Measurements from ENCODE around the gene RS1. TPM values are rescaled to one million over a fixed set of nuclear protein-coding genes. Genes with fewer than 3 reads are reported as not detected.

RS1 gene
- total RNA-seq, 4 donors from 2014 or later = 0.67 TPM; not detected in 3

GRCh38 chrX:18674417-18674787 is 2.5 kb upstream of the RS1 start:
- peak; percentile 35 to 38 for DNase-seq
- peak overlapping the region in 2 of 3 donors; percentile 20 to 49 for H3K4me3 ChIP-seq (replicated peaks in 1 of 3)
- TF ChIP-seq POLR2A (IDR thresholded peaks at IDR 0.05) = no peak
- TF ChIP-seq, protein P1, sequence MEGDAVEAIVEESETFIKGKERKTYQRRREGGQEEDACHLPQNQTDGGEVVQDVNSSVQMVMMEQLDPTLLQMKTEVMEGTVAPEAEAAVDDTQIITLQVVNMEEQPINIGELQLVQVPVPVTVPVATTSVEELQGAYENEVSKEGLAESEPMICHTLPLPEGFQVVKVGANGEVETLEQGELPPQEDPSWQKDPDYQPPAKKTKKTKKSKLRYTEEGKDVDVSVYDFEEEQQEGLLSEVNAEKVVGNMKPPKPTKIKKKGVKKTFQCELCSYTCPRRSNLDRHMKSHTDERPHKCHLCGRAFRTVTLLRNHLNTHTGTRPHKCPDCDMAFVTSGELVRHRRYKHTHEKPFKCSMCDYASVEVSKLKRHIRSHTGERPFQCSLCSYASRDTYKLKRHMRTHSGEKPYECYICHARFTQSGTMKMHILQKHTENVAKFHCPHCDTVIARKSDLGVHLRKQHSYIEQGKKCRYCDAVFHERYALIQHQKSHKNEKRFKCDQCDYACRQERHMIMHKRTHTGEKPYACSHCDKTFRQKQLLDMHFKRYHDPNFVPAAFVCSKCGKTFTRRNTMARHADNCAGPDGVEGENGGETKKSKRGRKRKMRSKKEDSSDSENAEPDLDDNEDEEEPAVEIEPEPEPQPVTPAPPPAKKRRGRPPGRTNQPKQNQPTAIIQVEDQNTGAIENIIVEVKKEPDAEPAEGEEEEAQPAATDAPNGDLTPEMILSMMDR (IDR thresholded peaks at IDR 0.05) = no peak
- no peaks in the 10 kb centered on the region for H3K4me1 ChIP-seq
- H3K36me3 ChIP-seq = no peaks in the 10 kb centered on the region
- WGBS, 2 donors = 2 to 5% methylated on average over 8 to 18 of the region's 19 CpGs
- H3K9me3 ChIP-seq = no peaks in the 10 kb centered on the region
- intact Hi-C loops (cut with DNase I) = no loop called here
- no peaks in the 10 kb centered on the region for H3K27me3 ChIP-seq
- H3K27ac ChIP-seq = peak overlapping the region in 2 of 3 donors; percentile 52 to 79

DNA sequence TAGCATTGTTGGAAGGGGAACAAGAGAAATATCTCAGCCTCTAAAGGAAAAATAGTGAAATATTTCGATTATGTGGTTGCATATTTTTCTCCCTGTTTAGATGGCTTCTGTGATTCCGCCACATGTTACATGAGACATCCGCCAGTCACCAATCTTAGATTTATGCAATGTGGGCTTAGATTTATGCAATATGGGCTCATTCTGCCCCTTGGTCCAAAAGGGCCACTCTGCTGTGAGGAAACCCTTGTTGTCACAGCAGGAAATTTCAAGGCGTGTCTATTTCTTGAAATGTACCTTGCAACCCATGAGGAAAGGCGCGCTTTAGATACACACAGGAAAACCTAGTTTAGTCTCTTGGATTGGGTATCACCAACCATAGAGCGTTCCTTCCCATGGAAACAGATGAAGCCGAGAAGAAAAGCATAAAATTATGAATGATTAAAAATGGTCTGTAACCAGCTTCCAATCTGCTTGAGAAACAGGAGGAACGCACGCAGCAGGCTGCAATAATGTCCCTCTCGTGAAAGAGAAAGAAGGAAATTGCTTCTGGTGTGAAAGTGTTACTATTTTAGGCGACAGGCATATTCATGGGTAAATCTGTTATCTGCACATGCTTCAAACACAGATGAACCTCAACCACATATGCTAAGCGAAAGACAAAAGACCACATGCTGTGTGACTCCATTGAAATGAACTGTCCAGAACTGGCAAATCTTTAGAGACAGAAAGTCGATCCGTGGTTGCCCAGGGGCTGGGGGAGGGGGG is 3.7 kb downstream of the RS1 start:
- Histone ChIP-seq H3K36me3 (no peaks in the 10 kb centered on the region), H3K27ac (no peak overlapping the region), H3K4me1 (no peaks in the 10 kb centered on the region), H3K4me3 (replicated peaks in 1 of 3) (no peak overlapping the region), H3K9me3 (no peaks in the 10 kb centered on the region), H3K27me3 (no peaks in the 10 kb centered on the region)
- DNase-seq = no peak
- TF ChIP-seq, protein P1 (IDR thresholded peaks at IDR 0.05) = no peak
- no peak for TF ChIP-seq POLR2A (IDR thresholded peaks at IDR 0.05)
- WGBS, 2 donors = 79 to 84% methylated on average over 15 of the region's 15 CpGs
- intact Hi-C loops (cut with DNase I) = no loop called here

- Histone ChIP-seq H3K4me1 (no peaks in the 10 kb centered on the region), H3K27me3 (no peaks in the 10 kb centered on the region), H3K36me3 (no peaks in the 10 kb centered on the region), H3K27ac (no peak overlapping the region), H3K9me3 (no peaks in the 10 kb centered on the region), H3K4me3 (replicated peaks in 1 of 3) (no peak overlapping the region)
- WGBS, 2 donors = 90 to 93% methylated on average over 14 to 15 of the region's 15 CpGs
- intact Hi-C loops (cut with DNase I) = no loop called here
- no peak for DNase-seq
- TF ChIP-seq POLR2A (IDR thresholded peaks at IDR 0.05) = no peak
- TF ChIP-seq, protein P1 (IDR thresholded peaks at IDR 0.05) = no peak
These were observed 5.3 kb downstream of the RS1 start for GRCh38 chrX:18666614-18667013.

GRCh38 chrX:18664947-18665346 is 7.0 kb downstream of the RS1 start:
- Histone ChIP-seq H3K27ac (no peak overlapping the region), H3K4me1 (no peaks in the 10 kb centered on the region), H3K27me3 (no peaks in the 10 kb centered on the region), H3K36me3 (no peaks in the 10 kb centered on the region), H3K4me3 (replicated peaks in 1 of 3) (no peak overlapping the region), H3K9me3 (no peaks in the 10 kb centered on the region)
- WGBS, 2 donors = 86 to 90% methylated on average over 8 of the region's 8 CpGs
- intact Hi-C loops (cut with DNase I) = no loop called here
- TF ChIP-seq, protein P1 (IDR thresholded peaks at IDR 0.05) = no peak
- TF ChIP-seq POLR2A (IDR thresholded peaks at IDR 0.05) = no peak
- no peak for DNase-seq

GRCh38 chrX:18661273-18661672 is 10.6 kb downstream of the RS1 start:
- no peaks in the 10 kb centered on the region for H3K4me1 ChIP-seq
- 90 to 93% methylated on average over 3 to 9 of the region's 12 CpGs for WGBS, 2 donors
- H3K27me3 ChIP-seq = no peaks in the 10 kb centered on the region
- DNase-seq = no peak
- no peak overlapping the region for H3K27ac ChIP-seq
- no peaks in the 10 kb centered on the region for H3K36me3 ChIP-seq
- H3K4me3 ChIP-seq (replicated peaks in 1 of 3) = no peak overlapping the region
- intact Hi-C loops (cut with DNase I) = no loop called here
- H3K9me3 ChIP-seq = no peaks in the 10 kb centered on the region
- TF ChIP-seq, protein P1 (IDR thresholded peaks at IDR 0.05) = no peak
- no peak for TF ChIP-seq POLR2A (IDR thresholded peaks at IDR 0.05)
